LNCaP clone FGC (cell line): ENCODE results near the gene TTC4.

ENCODE experiments used
- DNase-seq: peaks from one replicate; pipeline ENCODE4 v3.0.0-alpha.2; 2011; ENCODE audit warnings: low read depth
- H3K4me3 ChIP-seq: 2 replicates; pipeline ENCODE4 v1.5.1; 2011; ENCODE audit warnings: mild to moderate bottlenecking, low read depth, low read length, control low read depth
- CTCF ChIP-seq: IDR thresholded peaks from 2 replicates; pipeline ENCODE4 v1.5.1; 2012; ENCODE audit warnings: mild to moderate bottlenecking; ENCODE audit not compliant: control insufficient read depth, insufficient read depth; ENCODE audit errors: extremely low read depth

Gene TTC4

GRCh38 chr1:54710841-54711240 is 4.8 kb upstream of the TTC4 start:
- DNase-seq, result no peak
- TF ChIP-seq CTCF, result no peak
- no peak overlapping the region for H3K4me3 ChIP-seq

- no peak for DNase-seq
- TF ChIP-seq CTCF, result no peak
- H3K4me3 ChIP-seq, result no peak overlapping the region
Measured at GRCh38 chr1:54711536-54711935, 4.1 kb upstream of the TTC4 start.

- no peak overlapping the region for H3K4me3 ChIP-seq
- no peak for TF ChIP-seq CTCF
Measured at GRCh38 chr1:54714881-54715492, 674 bp upstream of the TTC4 start.

GRCh38 chr1:54716299-54717047 is 812 bp downstream of the TTC4 start:
- no peak for TF ChIP-seq CTCF
- no peak for DNase-seq
- H3K4me3 ChIP-seq, result peak overlapping the region; percentile 84

More at GRCh38 chr1:54714881-54715492, 674 bp upstream of the TTC4 start:
- no peak for DNase-seq

GRCh38 chr1:54721719-54722118 is 6.1 kb downstream of the TTC4 start:
- no peak overlapping the region for H3K4me3 ChIP-seq
- TF ChIP-seq CTCF, result no peak

GRCh38 chr1:54723985-54724384 is 8.3 kb downstream of the TTC4 start:
- no peak overlapping the region for H3K4me3 ChIP-seq
- no peak for DNase-seq
- TF ChIP-seq CTCF, result no peak

More at GRCh38 chr1:54721719-54722118, 6.1 kb downstream of the TTC4 start:
- no peak for DNase-seq
